Spleen (tissue), 11 donors: ENCODE results near the gene PARP1. TPM values are rescaled to one million over a fixed set of nuclear protein-coding genes. Genes with fewer than 3 reads are reported as not detected.

ENCODE experiments used
- DNase-seq: peaks from one replicate; pipeline ENCODE4 v3.0.0-alpha.2; 2020
- H3K27ac ChIP-seq, 8 donors: fragments of 200-600 bp; sonication (generic) in 7 of 8; 1 replicate in 4 of 8; 2 replicates in 4 of 8; pipeline versions ENCODE4 v1.5.0 to v1.8.0; 2016 to 2021; ENCODE audit warnings: inconsistent platforms in 4 of 8, mild to moderate bottlenecking in 4 of 8, moderate library complexity in 1 of 8
- H3K27me3 ChIP-seq, 7 donors: fragments of 200-600 bp; sonication (generic) in 6 of 7; replicated peaks in 1 of 7; 1 replicate in 4 of 7; 2 replicates in 3 of 7; pipeline versions ENCODE4 v1.5.0 to v1.8.0; 2016 to 2021; ENCODE audit warnings: inconsistent platforms in 3 of 7, mild to moderate bottlenecking in 1 of 7
- H3K36me3 ChIP-seq, 6 donors: fragments of 200-600 bp; sonication (generic) in 5 of 6; 1 replicate in 4 of 6; 2 replicates in 2 of 6; pipeline versions ENCODE4 v1.5.0 to v1.8.0; 2016 to 2021; ENCODE audit warnings: inconsistent platforms in 2 of 6
- H3K4me1 ChIP-seq, 6 donors: fragments of 200-600 bp; sonication (generic) in 5 of 6; 1 replicate in 3 of 6; 2 replicates in 3 of 6; pipeline versions ENCODE4 v1.5.0 to v1.8.0; 2016 to 2021; ENCODE audit warnings: inconsistent platforms in 3 of 6
- H3K4me3 ChIP-seq, 8 donors: fragments of 200-600 bp; sonication (generic) in 7 of 8; 1 replicate in 4 of 8; 2 replicates in 4 of 8; pipeline versions ENCODE4 v1.5.0 to v1.8.0; 2016 to 2021; ENCODE audit warnings: inconsistent platforms in 4 of 8, mild to moderate bottlenecking in 4 of 8, moderate library complexity in 2 of 8
- H3K9me3 ChIP-seq, 8 donors: fragments of 200-600 bp; sonication (generic) in 7 of 8; 1 replicate in 4 of 8; 2 replicates in 4 of 8; pipeline versions ENCODE4 v1.5.0 to v1.8.0; 2016 to 2021; ENCODE audit warnings: inconsistent platforms in 4 of 8
- CTCF ChIP-seq, 11 experiments: fragments of 200-600 bp in 7 of 11; fragments of 450-650 bp in 4 of 11; sonication (generic) in 4 of 11; IDR thresholded peaks in 8 of 11; conservative IDR thresholded peaks in 3 of 11; 1 replicate in 7 of 11; 2 replicates in 4 of 11; pipeline versions ENCODE4 v1.4.0 to v1.8.0; 2016 to 2021; ENCODE audit warnings: antibody characterized with exemption in 11 of 11, inconsistent platforms in 4 of 11, mild to moderate bottlenecking in 1 of 11
- POLR2A ChIP-seq, 3 donors: fragments of 450-650 bp; IDR thresholded peaks; one replicate each; pipeline ENCODE4 v1.5.1; 2017; ENCODE audit warnings: antibody characterized with exemption in 3 of 3, mild to moderate bottlenecking in 1 of 3
- POLR2AphosphoS5 ChIP-seq, 3 donors: sonication (generic); formaldehyde crosslinking; IDR thresholded peaks; one replicate each; pipeline ENCODE4 v1.5.1; 2017; ENCODE audit warnings: antibody characterized with exemption in 3 of 3
- WGBS, 5 donors: extraction: QIAGEN DNeasy Blood & Tissue Kit in 3 of 5; methylation state at CpG; one replicate each; pipeline versions ENCODE4 v1.1.5 to v1.1.7; 2013 to 2018; 5-methylcytosine and 5-hydroxymethylcytosine counted together
- intact Hi-C: fragments of 100-400 bp; cut with DNase I; formaldehyde crosslinking; loops from one replicate; pipeline ENCODE4 v1.15.0; 2023; ENCODE audit warnings: low total_unique reads
- polyA plus RNA-seq, 3 donors: library from polyadenylated mRNA; stranded (reverse); fragments of 200-250 nt; gene quantifications; one replicate each; pipeline ENCODE4 v1.2.1, GENCODE V29; 2013
- total RNA-seq, 7 donors: library from RNA; depleted of rRNA in 3 of 7; stranded (reverse); fragments of >200 nt in 3 of 7; fragmentation: NEBNext Ultra II Directional in 4 of 7; extraction: Animal tissue kit (Norgen Biotek cat#: 25700) in 4 of 7; gene quantifications; one replicate each; pipeline versions ENCODE4 v1.1.0 to v1.2.1, GENCODE V29; 2016 to 2021
- donor health status: healthy with polysubstance abuse.
- donor health status: DM: no; HTN: no; CAD: no; lungs with moderate emphysema.
- donor health status: DM: no; HTN: no; CAD: no.
- donor health status: Bipolar disorder and iron deficiency.
- donor health status: healthy.
- donor health status: DM: no; HTN: no; CAD: no.
- donor health status: DM: yes; HTN: yes; CAD: no.

The PARP1 gene
- total and polyA plus RNA-seq, 10 donors: 39.2 to 213 (median 125) TPM

- Histone ChIP-seq H3K27ac (no peak overlapping the region), H3K9me3 (no peaks in the 10 kb centered on the region), H3K36me3 (no peaks in the 10 kb centered on the region), H3K4me3 (no peak overlapping the region), H3K27me3 (no peaks in the 10 kb centered on the region), H3K4me1 (no peaks in the 10 kb centered on the region)
- WGBS, 5 donors: 79 to 88% (median 84%) methylated on average over 6 of the region's 6 CpGs
- DNase-seq: no peak
- TF ChIP-seq POLR2A (IDR thresholded peaks at IDR 0.05) (no peak), POLR2AphosphoS5 (IDR thresholded peaks at IDR 0.05) (no peak), CTCF (IDR thresholded peaks at IDR 0.05 in 8 of 11, conservative IDR thresholded peaks at IDR 0.05 in 3 of 11) (no peak)
- intact Hi-C loops: no loop called here
Observed at GRCh38 chr1:226417350-226417749, 9.5 kb upstream of the PARP1 start.

GRCh38 chr1:226414098-226414698 is 6.3 kb upstream of the PARP1 start:
- Histone ChIP-seq H3K4me1 (no peaks in the 10 kb centered on the region), H3K4me3 (no peak overlapping the region), H3K27me3 (no peaks in the 10 kb centered on the region), H3K27ac (no peak overlapping the region), H3K36me3 (no peaks in the 10 kb centered on the region), H3K9me3 (no peaks in the 10 kb centered on the region)
- no peak for DNase-seq
- WGBS, 5 donors: 76 to 92% (median 85%) methylated on average over 11 of the region's 11 CpGs
- TF ChIP-seq POLR2A (IDR thresholded peaks at IDR 0.05) (no peak), CTCF (IDR thresholded peaks at IDR 0.05 in 8 of 11, conservative IDR thresholded peaks at IDR 0.05 in 3 of 11) (no peak), POLR2AphosphoS5 (IDR thresholded peaks at IDR 0.05) (no peak)
- intact Hi-C loops: no loop called here

- intact Hi-C loops: no loop called here
- DNase-seq: no peak
- no peak overlapping the region for H3K27ac ChIP-seq
- peaks cover under 1 to 13% (median 9%) of the 10 kb centered on the region in 6 donors for H3K4me1 ChIP-seq
- H3K27me3 ChIP-seq: no peaks in the 10 kb centered on the region
- TF ChIP-seq POLR2A (IDR thresholded peaks at IDR 0.05) (no peak), CTCF (IDR thresholded peaks at IDR 0.05 in 8 of 11, conservative IDR thresholded peaks at IDR 0.05 in 3 of 11) (no peak), POLR2AphosphoS5 (IDR thresholded peaks at IDR 0.05) (no peak)
- 50 to 82% (median 77%) methylated on average over 5 of the region's 5 CpGs for WGBS, 5 donors
- no peaks in the 10 kb centered on the region for H3K36me3 ChIP-seq
- H3K9me3 ChIP-seq: no peaks in the 10 kb centered on the region
- no peak overlapping the region for H3K4me3 ChIP-seq
Observed at GRCh38 chr1:226411619-226412018, 3.7 kb upstream of the PARP1 start.

GRCh38 chr1:226410958-226411357 is 3.1 kb upstream of the PARP1 start:
- H3K36me3 ChIP-seq: no peaks in the 10 kb centered on the region
- no peaks in the 10 kb centered on the region for H3K9me3 ChIP-seq
- WGBS, 5 donors: 89 to 96% (median 94%) methylated on average over 2 of the region's 2 CpGs
- TF ChIP-seq CTCF (IDR thresholded peaks at IDR 0.05 in 8 of 11, conservative IDR thresholded peaks at IDR 0.05 in 3 of 11) (no peak), POLR2AphosphoS5 (IDR thresholded peaks at IDR 0.05) (no peak)
- intact Hi-C loops: no loop called here
- H3K4me3 ChIP-seq: no peak overlapping the region
- H3K27ac ChIP-seq: no peak overlapping the region
- no peak for DNase-seq
- peaks cover 7 to 20% (median 15%) of the 10 kb centered on the region in 6 donors for H3K4me1 ChIP-seq
- no peaks in the 10 kb centered on the region for H3K27me3 ChIP-seq
